H9 (cell line): Measurements from ENCODE around the gene CYFIP1. TPM values are rescaled to one million over a fixed set of nuclear protein-coding genes. Genes with fewer than 3 reads are reported as not detected.

Experiments
- DNase-seq: peaks from one replicate; pipeline ENCODE4 v3.0.0-alpha.2; 2017
- H2AFZ ChIP-seq: one replicate; pipeline ENCODE4 v1.6.1; 2013; ENCODE audit warnings: mild to moderate bottlenecking, low read length, control low read depth, moderate library complexity
- H2AK5ac ChIP-seq: 2 replicates; pipeline ENCODE4 v1.6.1; 2013; ENCODE audit warnings: low read length, control low read depth, mixed read lengths; ENCODE audit not compliant: insufficient read length
- H2BK120ac ChIP-seq: one replicate; pipeline ENCODE4 v1.6.1; 2013; ENCODE audit warnings: low read depth, mild to moderate bottlenecking, low read length, control low read depth, inconsistent platforms; ENCODE audit not compliant: poor library complexity, severe bottlenecking
- H2BK12ac ChIP-seq: 2 replicates; pipeline ENCODE4 v1.6.1; 2013; ENCODE audit warnings: low read length, control low read depth, mixed read lengths, low read depth; ENCODE audit not compliant: insufficient read length
- H2BK15ac ChIP-seq: 2 replicates; pipeline ENCODE4 v1.6.1; 2013; ENCODE audit warnings: low read depth, low read length, control low read depth
- H2BK20ac ChIP-seq: one replicate; pipeline ENCODE4 v1.6.1; 2013; ENCODE audit warnings: low read depth, mild to moderate bottlenecking, low read length, control low read depth, inconsistent platforms; ENCODE audit not compliant: poor library complexity, severe bottlenecking
- H2BK5ac ChIP-seq: 2 replicates; pipeline ENCODE4 v1.6.1; 2013; ENCODE audit warnings: low read length, control low read depth, mixed read lengths; ENCODE audit not compliant: insufficient read length
- H3K14ac ChIP-seq: 2 replicates; pipeline ENCODE4 v1.6.1; 2013; ENCODE audit warnings: low read length, control low read depth; ENCODE audit not compliant: insufficient read depth
- H3K18ac ChIP-seq: 2 replicates; pipeline ENCODE4 v1.6.1; 2013; ENCODE audit warnings: low read depth, mild to moderate bottlenecking, mixed read lengths, low read length, control low read depth; ENCODE audit not compliant: insufficient read length
- H3K23ac ChIP-seq: 2 replicates; pipeline ENCODE4 v1.6.1; 2013; ENCODE audit warnings: low read length, control low read depth, mixed read lengths, low read depth; ENCODE audit not compliant: insufficient read length
- H3K23me2 ChIP-seq: 2 replicates; pipeline ENCODE4 v1.6.1; 2013; ENCODE audit warnings: low read depth, mild to moderate bottlenecking, mixed read lengths, low read length, control low read depth; ENCODE audit not compliant: insufficient read length, poor library complexity, severe bottlenecking
- H3K27ac ChIP-seq: 2 replicates; pipeline ENCODE4 v1.5.1; 2013; ENCODE audit warnings: low read length, control low read depth, mixed read lengths, low read depth; ENCODE audit not compliant: insufficient read length
- H3K27me3 ChIP-seq: 2 replicates; pipeline ENCODE4 v1.6.1; 2013; ENCODE audit warnings: low read length, control low read depth, inconsistent platforms; ENCODE audit not compliant: insufficient read depth
- H3K4ac ChIP-seq: 2 replicates; pipeline ENCODE4 v1.6.1; 2013; ENCODE audit warnings: low read depth, mild to moderate bottlenecking, control low read depth, inconsistent platforms, low read length, moderate library complexity
- H3K4me1 ChIP-seq: 2 replicates; pipeline ENCODE4 v1.6.1; 2013; ENCODE audit warnings: low read length, control low read depth, inconsistent platforms; ENCODE audit not compliant: insufficient read depth
- H3K4me2 ChIP-seq: 2 replicates; pipeline ENCODE4 v1.6.1; 2013; ENCODE audit warnings: low read length, control low read depth, mixed read lengths; ENCODE audit not compliant: insufficient read length, insufficient read depth
- H3K56ac ChIP-seq: 2 replicates; pipeline ENCODE4 v1.6.1; 2013; ENCODE audit warnings: low read depth, mild to moderate bottlenecking, mixed read lengths, low read length, control low read depth; ENCODE audit not compliant: insufficient read length
- H3K79me1 ChIP-seq: 2 replicates; pipeline ENCODE4 v1.6.1; 2013; ENCODE audit warnings: low read depth, mild to moderate bottlenecking, moderate library complexity, low read length, control low read depth, inconsistent platforms; ENCODE audit not compliant: insufficient read depth, poor library complexity, severe bottlenecking
- H3K79me2 ChIP-seq: 2 replicates; pipeline ENCODE4 v1.6.1; 2013; ENCODE audit warnings: low read length, control low read depth, inconsistent platforms; ENCODE audit not compliant: insufficient read depth
- H3K9ac ChIP-seq: 2 replicates; pipeline ENCODE4 v1.6.1; 2013; ENCODE audit warnings: low read length, control low read depth, mixed read lengths; ENCODE audit not compliant: insufficient read length; ENCODE audit errors: extremely low read depth
- H3K9me3 ChIP-seq: one replicate; pipeline ENCODE4 v1.6.1; 2013; ENCODE audit warnings: low read depth, low read length, inconsistent platforms; ENCODE audit not compliant: control insufficient read depth
- H3T11ph ChIP-seq: one replicate; pipeline ENCODE4 v1.6.1; 2013; ENCODE audit warnings: mild to moderate bottlenecking, low read length, control low read depth, inconsistent platforms
- H4K20me1 ChIP-seq: one replicate; pipeline ENCODE4 v1.6.1; 2013; ENCODE audit not compliant: control insufficient read depth, insufficient read length, insufficient read depth
- H4K5ac ChIP-seq: 2 replicates; pipeline ENCODE4 v1.6.1; 2013; ENCODE audit warnings: low read depth, mild to moderate bottlenecking, mixed read lengths, low read length, control low read depth; ENCODE audit not compliant: insufficient read length
- H4K8ac ChIP-seq: replicated peaks from 2 replicates; pipeline ENCODE4 v1.6.1; 2013; ENCODE audit warnings: low read length, control low read depth, mixed read lengths, low read depth; ENCODE audit not compliant: insufficient read length
- H4K91ac ChIP-seq: 2 replicates; pipeline ENCODE4 v1.6.1; 2013; ENCODE audit warnings: low read depth, mild to moderate bottlenecking, moderate library complexity, mixed read lengths, low read length, control low read depth; ENCODE audit not compliant: insufficient read length
- H3K27ac Mint-ChIP-seq, 3 experiments: 2 replicates in 2 of 3; 3 replicates in 1 of 3; pipeline ENCODE4 v1.8.0; 2020 to 2021; ENCODE audit warnings: mixed read lengths in 3 of 3, mild to moderate bottlenecking in 1 of 3, moderate library complexity in 1 of 3
- H3K27me3 Mint-ChIP-seq: 2 replicates; pipeline ENCODE4 v1.8.0; 2021; ENCODE audit warnings: low read depth, mild to moderate bottlenecking, moderate library complexity, mixed read lengths
- H3K36me3 Mint-ChIP-seq, 3 experiments: 2 replicates in 2 of 3; 3 replicates in 1 of 3; pipeline ENCODE4 v1.8.0; 2020 to 2021; ENCODE audit warnings: low read depth in 3 of 3, mixed read lengths in 3 of 3; ENCODE audit not compliant: insufficient read depth in 1 of 3
- H3K4me1 Mint-ChIP-seq, 2 experiments: 2 replicates each; pipeline ENCODE4 v1.8.0; 2020; ENCODE audit warnings: mixed read lengths in 2 of 2
- H3K4me3 Mint-ChIP-seq, 2 experiments: 2 replicates in 1 of 2; 3 replicates in 1 of 2; pipeline ENCODE4 v1.8.0; 2020 to 2021; ENCODE audit warnings: mild to moderate bottlenecking in 2 of 2, mixed read lengths in 2 of 2, moderate library complexity in 1 of 2
- H3K9me3 Mint-ChIP-seq, 2 experiments: 2 replicates in 1 of 2; 3 replicates in 1 of 2; pipeline ENCODE4 v1.8.0; 2020; ENCODE audit warnings: mild to moderate bottlenecking in 2 of 2, mixed read lengths in 2 of 2, moderate library complexity in 1 of 2
- CTCF ChIP-seq: fragments of 200-600 bp; sonication (generic); conservative IDR thresholded peaks from 3 replicates; pipeline ENCODE4 v1.8.0; 2021; ENCODE audit warnings: antibody characterized with exemption, mild to moderate bottlenecking
- WGBS: extraction: QIAGEN DNeasy Blood & Tissue Kit; methylation state at CpG from one replicate; pipeline ENCODE4 v1.1.7; 2013; ENCODE audit warnings: missing lambda C conversion rate, low lambda C conversion rate, mixed read lengths; ENCODE audit not compliant: insufficient read length; ENCODE audit errors: extremely low coverage; 5-methylcytosine and 5-hydroxymethylcytosine counted together
- total RNA-seq: library from RNA; stranded (reverse); gene quantifications from 2 replicates; pipeline ENCODE4 v1.2.1, GENCODE V29; 2021

The CYFIP1 gene
- total RNA-seq, 1 experiment from 2014 or later: 71.2 TPM

- H2BK15ac ChIP-seq: no peak overlapping the region
- no peaks in the 10 kb centered on the region for H3K79me1 ChIP-seq
- no peak overlapping the region for H3K9ac ChIP-seq
- no peak overlapping the region for H3T11ph ChIP-seq
- H3K27ac ChIP-seq: no peak overlapping the region
- no peak overlapping the region for H3K23ac ChIP-seq
- no peak overlapping the region for H2BK120ac ChIP-seq
- no peak overlapping the region for H2BK20ac ChIP-seq
- peaks cover 3% of the 10 kb centered on the region; the same call in 1 of the 2 replicates for H3K4me1 ChIP-seq
- no peak overlapping the region for H3K56ac ChIP-seq
- Mint-ChIP-seq H3K36me3 (peaks cover 42 to 66% (median 56%) of the 10 kb centered on the region in 3 experiments), H3K27ac (peak overlapping the region in 1 of 3 experiments; percentile 72; a peak in 3 of 7 replicates), H3K4me1 (peaks cover 15 to 17% of the 10 kb centered on the region in 2 experiments), H3K9me3 (peaks cover 0 to 6% of the 10 kb centered on the region in 2 experiments; a peak in 4 of 5 replicates), H3K4me3 (no peak overlapping the region), H3K27me3 (no peaks in the 10 kb centered on the region; the same call in 1 of the 2 replicates)
- H3K9me3 ChIP-seq: no peaks in the 10 kb centered on the region
- H3K27me3 ChIP-seq: no peaks in the 10 kb centered on the region
- H2AFZ ChIP-seq: no peak overlapping the region
- no peak overlapping the region for H3K4ac ChIP-seq
- H4K20me1 ChIP-seq: no peaks in the 10 kb centered on the region
- no peak overlapping the region for H2BK12ac ChIP-seq
- H3K23me2 ChIP-seq: no peaks in the 10 kb centered on the region
- H2AK5ac ChIP-seq: no peak overlapping the region
- no peak overlapping the region for H4K8ac ChIP-seq
- no peak for TF ChIP-seq CTCF
- no peak overlapping the region for H3K4me2 ChIP-seq
- H2BK5ac ChIP-seq: no peak overlapping the region
- H3K79me2 ChIP-seq: no peaks in the 10 kb centered on the region
- no peak overlapping the region for H4K5ac ChIP-seq
- H3K18ac ChIP-seq: no peak overlapping the region
- H3K14ac ChIP-seq: no peak overlapping the region
- WGBS: no CpG with 5 or more reads among the region's 7 CpGs
- H4K91ac ChIP-seq: no peak overlapping the region
- DNase-seq: no peak
These were observed 105.2 kb downstream of the CYFIP1 start for GRCh38 chr15:22874966-22875365.
